D721Med (cell line): ENCODE measurements around the gene COLEC12.

Experiments used
- DNase-seq: peaks from one replicate; pipeline ENCODE4 v3.0.0; 2011; ENCODE audit warnings: low spot score; ENCODE audit not compliant: insufficient read length
- FAIRE-seq: peaks from 2 replicates; lab custom pipeline; 2011; peaks lifted over from hg19 to GRCh38; lab: Jason Lieb, UNC
- TF ChIP-seq, protein P1 (sequence below): IDR thresholded peaks from 2 replicates; pipeline ENCODE4 v1.5.1; 2012; ENCODE audit warnings: mild to moderate bottlenecking, control low read depth; ENCODE audit not compliant: insufficient read depth; ENCODE audit errors: missing control alignments

COLEC12 gene

GRCh38 chr18:506801-507200 lies 6.3 kb upstream of the COLEC12 start:
- FAIRE-seq: no peak
- TF ChIP-seq, protein P1, sequence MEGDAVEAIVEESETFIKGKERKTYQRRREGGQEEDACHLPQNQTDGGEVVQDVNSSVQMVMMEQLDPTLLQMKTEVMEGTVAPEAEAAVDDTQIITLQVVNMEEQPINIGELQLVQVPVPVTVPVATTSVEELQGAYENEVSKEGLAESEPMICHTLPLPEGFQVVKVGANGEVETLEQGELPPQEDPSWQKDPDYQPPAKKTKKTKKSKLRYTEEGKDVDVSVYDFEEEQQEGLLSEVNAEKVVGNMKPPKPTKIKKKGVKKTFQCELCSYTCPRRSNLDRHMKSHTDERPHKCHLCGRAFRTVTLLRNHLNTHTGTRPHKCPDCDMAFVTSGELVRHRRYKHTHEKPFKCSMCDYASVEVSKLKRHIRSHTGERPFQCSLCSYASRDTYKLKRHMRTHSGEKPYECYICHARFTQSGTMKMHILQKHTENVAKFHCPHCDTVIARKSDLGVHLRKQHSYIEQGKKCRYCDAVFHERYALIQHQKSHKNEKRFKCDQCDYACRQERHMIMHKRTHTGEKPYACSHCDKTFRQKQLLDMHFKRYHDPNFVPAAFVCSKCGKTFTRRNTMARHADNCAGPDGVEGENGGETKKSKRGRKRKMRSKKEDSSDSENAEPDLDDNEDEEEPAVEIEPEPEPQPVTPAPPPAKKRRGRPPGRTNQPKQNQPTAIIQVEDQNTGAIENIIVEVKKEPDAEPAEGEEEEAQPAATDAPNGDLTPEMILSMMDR: no peak

GRCh38 chr18:506264-506663 lies 5.8 kb upstream of the COLEC12 start:
- TF ChIP-seq, protein P1: no peak
- DNase-seq (no peak), FAIRE-seq (no peak)

More at GRCh38 chr18:506801-507200, 6.3 kb upstream of the COLEC12 start:
- DNase-seq: no peak

DNA sequence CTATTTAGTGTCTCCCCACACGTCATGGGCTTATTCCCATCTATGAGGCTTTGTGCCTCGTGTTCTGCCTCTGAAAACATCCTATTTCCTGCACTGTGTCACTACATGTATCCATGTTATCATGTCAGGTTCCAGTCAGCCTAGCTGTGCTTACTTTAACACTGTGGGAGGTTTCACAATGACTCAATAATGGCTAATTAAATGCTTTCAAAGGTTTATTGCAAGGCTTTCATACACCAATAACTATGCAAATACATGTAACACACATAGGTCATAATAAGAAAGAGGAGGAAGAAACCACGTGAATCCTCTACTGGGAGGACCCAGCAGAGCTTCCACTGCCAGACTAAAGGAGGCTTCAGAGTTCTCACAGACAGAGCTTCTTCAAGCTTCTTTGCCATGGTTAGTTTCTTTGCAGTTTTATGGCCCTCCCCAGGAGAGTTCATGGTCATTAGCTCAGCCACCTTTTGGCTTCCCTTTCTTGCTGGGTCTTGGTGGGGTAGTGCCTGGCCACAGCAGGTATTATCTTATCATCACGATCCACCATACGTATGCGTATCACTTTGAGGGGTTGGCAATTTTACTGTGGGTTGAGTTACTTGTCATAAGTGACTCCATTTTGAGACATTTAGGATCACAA lies 5.1 kb upstream of the COLEC12 start:
- DNase-seq: no peak
- TF ChIP-seq, protein P1: no peak
- no peak for FAIRE-seq

DNA sequence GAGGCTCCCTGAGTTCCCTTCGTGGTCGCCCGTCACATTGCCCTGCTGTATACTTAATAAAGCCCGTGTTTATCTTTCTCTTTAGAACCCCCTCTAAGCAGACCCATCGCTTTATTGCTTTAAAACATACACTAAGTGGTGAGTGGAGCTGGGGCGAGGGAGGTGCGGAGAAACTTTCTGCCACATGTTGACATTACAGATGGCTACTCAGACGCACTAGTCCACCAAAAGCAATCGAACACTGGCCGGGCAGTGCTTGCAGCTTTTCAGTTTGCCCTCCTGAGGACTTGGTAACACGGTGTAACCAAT lies 859 bp upstream of the COLEC12 start:
- TF ChIP-seq, protein P1: no peak
- FAIRE-seq: no peak

DNA sequence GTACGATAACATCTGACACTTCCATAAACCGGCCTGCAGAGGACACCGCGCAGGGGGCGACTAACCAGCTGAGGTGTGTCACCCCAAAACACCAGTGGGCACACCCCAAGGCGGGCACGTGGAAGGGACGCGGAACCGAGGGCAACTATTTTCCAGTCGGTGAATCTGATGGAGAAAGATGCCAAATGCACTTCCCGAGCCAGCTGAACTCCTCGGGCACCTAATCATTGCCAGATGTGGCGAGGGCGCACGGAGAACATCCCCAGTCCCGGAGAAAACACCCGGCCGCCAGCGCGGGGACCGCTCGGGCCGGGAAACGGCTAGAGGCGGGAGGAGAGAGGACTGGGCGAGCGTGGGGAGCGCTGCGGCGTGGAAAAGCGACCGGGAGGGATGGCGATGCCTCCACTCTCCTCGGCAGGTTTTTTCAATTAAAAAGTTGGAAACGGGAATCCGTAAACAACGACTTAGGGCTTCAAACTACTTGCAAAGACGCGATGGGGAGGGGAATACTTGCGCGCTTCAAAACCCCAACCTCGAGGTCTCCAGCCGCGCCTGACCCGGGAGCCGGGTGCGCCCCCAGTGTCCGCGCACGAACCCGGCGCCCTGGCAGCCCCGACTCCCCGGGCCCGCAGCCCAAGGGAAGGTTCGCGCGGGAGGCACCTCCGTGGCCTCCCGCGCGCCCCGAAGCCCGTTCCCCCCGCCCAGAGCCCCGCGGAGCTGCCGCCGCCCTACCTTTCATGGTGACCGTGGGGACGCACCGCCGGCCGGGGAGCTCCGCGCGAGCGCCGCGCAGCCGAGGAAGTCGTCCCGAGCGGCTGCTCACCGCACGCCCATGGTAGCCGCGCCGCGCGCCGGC lies 497 bp downstream of the COLEC12 start:
- FAIRE-seq: no peak
- TF ChIP-seq, protein P1: no peak
- no peak for DNase-seq

More for the DNA sequence above, 859 bp upstream of the COLEC12 start:
- no peak for DNase-seq

GRCh38 chr18:498931-499775 lies 1.3 kb downstream of the COLEC12 start:
- DNase-seq: no peak
- FAIRE-seq: no peak
- TF ChIP-seq, protein P1: no peak
